ENCODE measurements around the gene GALNT7.

- TF ChIP-seq, protein P1, sequence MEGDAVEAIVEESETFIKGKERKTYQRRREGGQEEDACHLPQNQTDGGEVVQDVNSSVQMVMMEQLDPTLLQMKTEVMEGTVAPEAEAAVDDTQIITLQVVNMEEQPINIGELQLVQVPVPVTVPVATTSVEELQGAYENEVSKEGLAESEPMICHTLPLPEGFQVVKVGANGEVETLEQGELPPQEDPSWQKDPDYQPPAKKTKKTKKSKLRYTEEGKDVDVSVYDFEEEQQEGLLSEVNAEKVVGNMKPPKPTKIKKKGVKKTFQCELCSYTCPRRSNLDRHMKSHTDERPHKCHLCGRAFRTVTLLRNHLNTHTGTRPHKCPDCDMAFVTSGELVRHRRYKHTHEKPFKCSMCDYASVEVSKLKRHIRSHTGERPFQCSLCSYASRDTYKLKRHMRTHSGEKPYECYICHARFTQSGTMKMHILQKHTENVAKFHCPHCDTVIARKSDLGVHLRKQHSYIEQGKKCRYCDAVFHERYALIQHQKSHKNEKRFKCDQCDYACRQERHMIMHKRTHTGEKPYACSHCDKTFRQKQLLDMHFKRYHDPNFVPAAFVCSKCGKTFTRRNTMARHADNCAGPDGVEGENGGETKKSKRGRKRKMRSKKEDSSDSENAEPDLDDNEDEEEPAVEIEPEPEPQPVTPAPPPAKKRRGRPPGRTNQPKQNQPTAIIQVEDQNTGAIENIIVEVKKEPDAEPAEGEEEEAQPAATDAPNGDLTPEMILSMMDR (IDR thresholded peaks at IDR 0.05; ENCODE audit: insufficient read depth, low read length, poor library complexity, severe bottlenecking): no peak
- TF ChIP-seq EZH2phosphoT487 (conservative IDR thresholded peaks at IDR 0.05; ENCODE audit: low read length): no peak
Observed at GRCh38 chr4:173124209-173124865, 44.3 kb upstream of the GALNT7 start.

Measured in SU-DHL-6 (cell line).